H9 (cell line): ENCODE data around the gene NOX5. TPM values are rescaled to one million over a fixed set of nuclear protein-coding genes. Genes with fewer than 3 reads are reported as not detected.

Source experiments
- DNase-seq: peaks from one replicate; pipeline ENCODE4 v3.0.0-alpha.2; 2017
- H2AFZ ChIP-seq: one replicate; pipeline ENCODE4 v1.6.1; 2013; ENCODE audit warnings: mild to moderate bottlenecking, low read length, control low read depth, moderate library complexity
- H2AK5ac ChIP-seq: 2 replicates; pipeline ENCODE4 v1.6.1; 2013; ENCODE audit warnings: low read length, control low read depth, mixed read lengths; ENCODE audit not compliant: insufficient read length
- H2BK120ac ChIP-seq: one replicate; pipeline ENCODE4 v1.6.1; 2013; ENCODE audit warnings: low read depth, mild to moderate bottlenecking, low read length, control low read depth, inconsistent platforms; ENCODE audit not compliant: poor library complexity, severe bottlenecking
- H2BK12ac ChIP-seq: 2 replicates; pipeline ENCODE4 v1.6.1; 2013; ENCODE audit warnings: low read length, control low read depth, mixed read lengths, low read depth; ENCODE audit not compliant: insufficient read length
- H2BK15ac ChIP-seq: 2 replicates; pipeline ENCODE4 v1.6.1; 2013; ENCODE audit warnings: low read depth, low read length, control low read depth
- H2BK20ac ChIP-seq: one replicate; pipeline ENCODE4 v1.6.1; 2013; ENCODE audit warnings: low read depth, mild to moderate bottlenecking, low read length, control low read depth, inconsistent platforms; ENCODE audit not compliant: poor library complexity, severe bottlenecking
- H2BK5ac ChIP-seq: 2 replicates; pipeline ENCODE4 v1.6.1; 2013; ENCODE audit warnings: low read length, control low read depth, mixed read lengths; ENCODE audit not compliant: insufficient read length
- H3K14ac ChIP-seq: 2 replicates; pipeline ENCODE4 v1.6.1; 2013; ENCODE audit warnings: low read length, control low read depth; ENCODE audit not compliant: insufficient read depth
- H3K18ac ChIP-seq: 2 replicates; pipeline ENCODE4 v1.6.1; 2013; ENCODE audit warnings: low read depth, mild to moderate bottlenecking, mixed read lengths, low read length, control low read depth; ENCODE audit not compliant: insufficient read length
- H3K23ac ChIP-seq: 2 replicates; pipeline ENCODE4 v1.6.1; 2013; ENCODE audit warnings: low read length, control low read depth, mixed read lengths, low read depth; ENCODE audit not compliant: insufficient read length
- H3K23me2 ChIP-seq: 2 replicates; pipeline ENCODE4 v1.6.1; 2013; ENCODE audit warnings: low read depth, mild to moderate bottlenecking, mixed read lengths, low read length, control low read depth; ENCODE audit not compliant: insufficient read length, poor library complexity, severe bottlenecking
- H3K27ac ChIP-seq: 2 replicates; pipeline ENCODE4 v1.5.1; 2013; ENCODE audit warnings: low read length, control low read depth, mixed read lengths, low read depth; ENCODE audit not compliant: insufficient read length
- H3K27me3 ChIP-seq: 2 replicates; pipeline ENCODE4 v1.6.1; 2013; ENCODE audit warnings: low read length, control low read depth, inconsistent platforms; ENCODE audit not compliant: insufficient read depth
- H3K4ac ChIP-seq: 2 replicates; pipeline ENCODE4 v1.6.1; 2013; ENCODE audit warnings: low read depth, mild to moderate bottlenecking, control low read depth, inconsistent platforms, low read length, moderate library complexity
- H3K4me1 ChIP-seq: 2 replicates; pipeline ENCODE4 v1.6.1; 2013; ENCODE audit warnings: low read length, control low read depth, inconsistent platforms; ENCODE audit not compliant: insufficient read depth
- H3K4me2 ChIP-seq: 2 replicates; pipeline ENCODE4 v1.6.1; 2013; ENCODE audit warnings: low read length, control low read depth, mixed read lengths; ENCODE audit not compliant: insufficient read length, insufficient read depth
- H3K56ac ChIP-seq: 2 replicates; pipeline ENCODE4 v1.6.1; 2013; ENCODE audit warnings: low read depth, mild to moderate bottlenecking, mixed read lengths, low read length, control low read depth; ENCODE audit not compliant: insufficient read length
- H3K79me1 ChIP-seq: 2 replicates; pipeline ENCODE4 v1.6.1; 2013; ENCODE audit warnings: low read depth, mild to moderate bottlenecking, moderate library complexity, low read length, control low read depth, inconsistent platforms; ENCODE audit not compliant: insufficient read depth, poor library complexity, severe bottlenecking
- H3K79me2 ChIP-seq: 2 replicates; pipeline ENCODE4 v1.6.1; 2013; ENCODE audit warnings: low read length, control low read depth, inconsistent platforms; ENCODE audit not compliant: insufficient read depth
- H3K9ac ChIP-seq: 2 replicates; pipeline ENCODE4 v1.6.1; 2013; ENCODE audit warnings: low read length, control low read depth, mixed read lengths; ENCODE audit not compliant: insufficient read length; ENCODE audit errors: extremely low read depth
- H3K9me3 ChIP-seq: one replicate; pipeline ENCODE4 v1.6.1; 2013; ENCODE audit warnings: low read depth, low read length, inconsistent platforms; ENCODE audit not compliant: control insufficient read depth
- H3T11ph ChIP-seq: one replicate; pipeline ENCODE4 v1.6.1; 2013; ENCODE audit warnings: mild to moderate bottlenecking, low read length, control low read depth, inconsistent platforms
- H4K20me1 ChIP-seq: one replicate; pipeline ENCODE4 v1.6.1; 2013; ENCODE audit not compliant: control insufficient read depth, insufficient read length, insufficient read depth
- H4K5ac ChIP-seq: 2 replicates; pipeline ENCODE4 v1.6.1; 2013; ENCODE audit warnings: low read depth, mild to moderate bottlenecking, mixed read lengths, low read length, control low read depth; ENCODE audit not compliant: insufficient read length
- H4K8ac ChIP-seq: replicated peaks from 2 replicates; pipeline ENCODE4 v1.6.1; 2013; ENCODE audit warnings: low read length, control low read depth, mixed read lengths, low read depth; ENCODE audit not compliant: insufficient read length
- H4K91ac ChIP-seq: 2 replicates; pipeline ENCODE4 v1.6.1; 2013; ENCODE audit warnings: low read depth, mild to moderate bottlenecking, moderate library complexity, mixed read lengths, low read length, control low read depth; ENCODE audit not compliant: insufficient read length
- H3K27ac Mint-ChIP-seq, 3 experiments: 2 replicates in 2 of 3; 3 replicates in 1 of 3; pipeline ENCODE4 v1.8.0; 2020 to 2021; ENCODE audit warnings: mixed read lengths in 3 of 3, mild to moderate bottlenecking in 1 of 3, moderate library complexity in 1 of 3
- H3K27me3 Mint-ChIP-seq: 2 replicates; pipeline ENCODE4 v1.8.0; 2021; ENCODE audit warnings: low read depth, mild to moderate bottlenecking, moderate library complexity, mixed read lengths
- H3K36me3 Mint-ChIP-seq, 3 experiments: 2 replicates in 2 of 3; 3 replicates in 1 of 3; pipeline ENCODE4 v1.8.0; 2020 to 2021; ENCODE audit warnings: low read depth in 3 of 3, mixed read lengths in 3 of 3; ENCODE audit not compliant: insufficient read depth in 1 of 3
- H3K4me1 Mint-ChIP-seq, 2 experiments: 2 replicates each; pipeline ENCODE4 v1.8.0; 2020; ENCODE audit warnings: mixed read lengths in 2 of 2
- H3K4me3 Mint-ChIP-seq, 2 experiments: 2 replicates in 1 of 2; 3 replicates in 1 of 2; pipeline ENCODE4 v1.8.0; 2020 to 2021; ENCODE audit warnings: mild to moderate bottlenecking in 2 of 2, mixed read lengths in 2 of 2, moderate library complexity in 1 of 2
- H3K9me3 Mint-ChIP-seq, 2 experiments: 2 replicates in 1 of 2; 3 replicates in 1 of 2; pipeline ENCODE4 v1.8.0; 2020; ENCODE audit warnings: mild to moderate bottlenecking in 2 of 2, mixed read lengths in 2 of 2, moderate library complexity in 1 of 2
- WGBS: extraction: QIAGEN DNeasy Blood & Tissue Kit; methylation state at CpG from one replicate; pipeline ENCODE4 v1.1.7; 2013; ENCODE audit warnings: missing lambda C conversion rate, low lambda C conversion rate, mixed read lengths; ENCODE audit not compliant: insufficient read length; ENCODE audit errors: extremely low coverage; 5-methylcytosine and 5-hydroxymethylcytosine counted together
- total RNA-seq: library from RNA; stranded (reverse); gene quantifications from 2 replicates; pipeline ENCODE4 v1.2.1, GENCODE V29; 2021
- TF ChIP-seq, protein P1 (sequence below): fragments of 200-600 bp; sonication (generic); conservative IDR thresholded peaks from 3 replicates; pipeline ENCODE4 v1.8.0; 2021; ENCODE audit warnings: antibody characterized with exemption, mild to moderate bottlenecking

The NOX5 gene
- total RNA-seq, 1 experiment from 2014 or later, result 0.04 TPM

DNA sequence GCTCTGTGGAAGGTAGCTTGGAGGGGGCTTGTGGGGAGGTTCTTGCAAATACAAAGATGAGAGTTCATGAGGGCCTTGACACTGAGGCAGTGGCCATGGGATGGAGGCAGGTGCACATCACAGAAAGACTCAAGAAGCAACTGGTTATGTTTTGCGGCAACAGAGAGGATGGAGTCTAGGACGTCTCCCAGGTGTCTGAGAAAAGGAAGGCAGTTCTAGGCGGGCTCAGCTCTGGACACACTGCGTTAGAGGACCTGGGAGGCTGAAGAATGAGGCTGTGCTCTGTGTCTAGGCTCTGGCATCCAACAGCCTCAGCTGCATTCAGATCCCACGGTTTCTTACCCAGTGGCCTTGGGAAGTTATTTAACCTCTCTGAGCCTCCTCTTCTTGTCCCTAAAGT lies 23.5 kb downstream of the NOX5 start:
- WGBS, result no CpG with 5 or more reads among the region's 5 CpGs
- H3T11ph ChIP-seq, result no peak overlapping the region
- no peak overlapping the region for H2BK12ac ChIP-seq
- H3K56ac ChIP-seq, result no peak overlapping the region
- no peak overlapping the region for H2BK15ac ChIP-seq
- no peaks in the 10 kb centered on the region for H3K9me3 Mint-ChIP-seq
- H3K79me2 ChIP-seq, result no peaks in the 10 kb centered on the region
- TF ChIP-seq, protein P1, sequence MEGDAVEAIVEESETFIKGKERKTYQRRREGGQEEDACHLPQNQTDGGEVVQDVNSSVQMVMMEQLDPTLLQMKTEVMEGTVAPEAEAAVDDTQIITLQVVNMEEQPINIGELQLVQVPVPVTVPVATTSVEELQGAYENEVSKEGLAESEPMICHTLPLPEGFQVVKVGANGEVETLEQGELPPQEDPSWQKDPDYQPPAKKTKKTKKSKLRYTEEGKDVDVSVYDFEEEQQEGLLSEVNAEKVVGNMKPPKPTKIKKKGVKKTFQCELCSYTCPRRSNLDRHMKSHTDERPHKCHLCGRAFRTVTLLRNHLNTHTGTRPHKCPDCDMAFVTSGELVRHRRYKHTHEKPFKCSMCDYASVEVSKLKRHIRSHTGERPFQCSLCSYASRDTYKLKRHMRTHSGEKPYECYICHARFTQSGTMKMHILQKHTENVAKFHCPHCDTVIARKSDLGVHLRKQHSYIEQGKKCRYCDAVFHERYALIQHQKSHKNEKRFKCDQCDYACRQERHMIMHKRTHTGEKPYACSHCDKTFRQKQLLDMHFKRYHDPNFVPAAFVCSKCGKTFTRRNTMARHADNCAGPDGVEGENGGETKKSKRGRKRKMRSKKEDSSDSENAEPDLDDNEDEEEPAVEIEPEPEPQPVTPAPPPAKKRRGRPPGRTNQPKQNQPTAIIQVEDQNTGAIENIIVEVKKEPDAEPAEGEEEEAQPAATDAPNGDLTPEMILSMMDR, result no peak
- DNase-seq, result no peak
- H2BK120ac ChIP-seq, result no peak overlapping the region
- no peak overlapping the region for H4K91ac ChIP-seq
- H3K23me2 ChIP-seq, result no peaks in the 10 kb centered on the region
- no peaks in the 10 kb centered on the region for H3K79me1 ChIP-seq
- no peak overlapping the region for H3K23ac ChIP-seq
- no peak overlapping the region for H4K5ac ChIP-seq
- H3K36me3 Mint-ChIP-seq, result peaks cover 0 to 2% (median 0%) of the 10 kb centered on the region in 3 experiments; a peak in 1 of 7 replicates
- no peaks in the 10 kb centered on the region for H3K9me3 ChIP-seq
- no peak overlapping the region for H2AFZ ChIP-seq
- H3K27me3 Mint-ChIP-seq, result peaks cover 22% of the 10 kb centered on the region
- no peaks in the 10 kb centered on the region for H3K4me1 ChIP-seq
- H3K4ac ChIP-seq, result no peak overlapping the region
- H3K14ac ChIP-seq, result no peak overlapping the region
- H3K27me3 ChIP-seq, result no peaks in the 10 kb centered on the region; the same call in 1 of the 2 replicates
- H3K27ac Mint-ChIP-seq, result no peak overlapping the region
- no peak overlapping the region for H3K27ac ChIP-seq
- H4K20me1 ChIP-seq, result no peaks in the 10 kb centered on the region
- H3K9ac ChIP-seq, result no peak overlapping the region
- H3K4me1 Mint-ChIP-seq, result peaks cover 0 to 2% of the 10 kb centered on the region in 2 experiments; a peak in 1 of 4 replicates
- no peak overlapping the region for H4K8ac ChIP-seq
- H3K4me2 ChIP-seq, result no peak overlapping the region
- H2BK5ac ChIP-seq, result no peak overlapping the region
- H2BK20ac ChIP-seq, result no peak overlapping the region
- no peak overlapping the region for H3K18ac ChIP-seq
- no peak overlapping the region for H2AK5ac ChIP-seq
- no peak overlapping the region for H3K4me3 Mint-ChIP-seq
